Endothelial cell of umbilical vein (primary cell): ENCODE results near the gene CALCR. TPM values are rescaled to one million over a fixed set of nuclear protein-coding genes. Genes with fewer than 3 reads are reported as not detected.

Source experiments
- BruUV-seq: library from RNA; stranded (reverse); fragments of 400-500 nt; replicated peaks from 2 replicates; lab custom pipeline; 2021; lab: Mats Ljungman, UMichigan
- CTCF ChIA-PET: fragments of 300-600, 350-600 bp; sonication (Branson Sonifier 250); formaldehyde crosslinking; loops from one replicate; lab custom pipeline; 2021; ENCODE audit warnings: antibody characterized with exemption, inconsistent platforms; lab: Charles Lee
- POLR2A ChIA-PET: fragments of 300-600, 350-600 bp; sonication (Branson Sonifier 250); formaldehyde crosslinking; loops from one replicate; lab custom pipeline; 2021; ENCODE audit warnings: antibody characterized with exemption, inconsistent platforms; lab: Charles Lee
- DNase-seq: peaks from one replicate; pipeline ENCODE4 v3.0.0-alpha.2; 2011; ENCODE audit warnings: low read depth, low spot score
- FAIRE-seq: peaks from 2 replicates; lab custom pipeline; 2011; peaks lifted over from hg19 to GRCh38; lab: Jason Lieb, UNC
- H2AFZ ChIP-seq: 2 replicates; pipeline ENCODE4 v1.6.0; 2012; ENCODE audit warnings: low read depth, low read length, control low read depth, inconsistent platforms
- H3K27ac ChIP-seq: 2 replicates; pipeline ENCODE4 v1.5.1; 2011; ENCODE audit warnings: low read depth, mild to moderate bottlenecking, control low read depth, low read length, moderate library complexity; ENCODE audit not compliant: insufficient read depth
- H3K27me3 ChIP-seq, 2 experiments: 2 replicates each; pipeline versions ENCODE4 v1.6.0 to v1.6.1; 2011; ENCODE audit warnings: low read length in 2 of 2, mixed read lengths in 1 of 2; ENCODE audit not compliant: control insufficient read depth in 2 of 2, insufficient read depth in 2 of 2
- H3K36me3 ChIP-seq, 2 experiments: 2 replicates in 1 of 2; 3 replicates in 1 of 2; pipeline ENCODE4 v1.5.1; 2011; ENCODE audit warnings: low read length in 2 of 2, mild to moderate bottlenecking in 1 of 2, moderate library complexity in 1 of 2; ENCODE audit not compliant: control insufficient read depth in 2 of 2, insufficient read depth in 2 of 2; ENCODE audit errors: extremely low read depth in 1 of 2
- H3K4me1 ChIP-seq: 3 replicates; pipeline ENCODE4 v1.5.1; 2011; ENCODE audit warnings: mild to moderate bottlenecking, low read length; ENCODE audit not compliant: control insufficient read depth, insufficient read depth; ENCODE audit errors: extremely low read depth
- H3K4me2 ChIP-seq: 2 replicates; pipeline ENCODE4 v1.6.1; 2011; ENCODE audit warnings: low read length, control low read depth, mixed read lengths; ENCODE audit not compliant: insufficient read depth
- H3K4me3 ChIP-seq, 3 experiments: fragments of 200-600 bp in 1 of 3; sonication (generic), shearing (Covaris generic) in 1 of 3; replicated peaks in 1 of 3; 2 replicates each; pipeline ENCODE4 v1.5.1; 2011 to 2016; ENCODE audit warnings: control low read depth in 3 of 3, low read length in 3 of 3, mild to moderate bottlenecking in 2 of 3, inconsistent platforms in 1 of 3, low read depth in 1 of 3, moderate library complexity in 1 of 3; ENCODE audit not compliant: insufficient read depth in 1 of 3
- H3K79me2 ChIP-seq: 2 replicates; pipeline ENCODE4 v1.6.0; 2012; ENCODE audit warnings: low read length, inconsistent platforms; ENCODE audit not compliant: control insufficient read depth, insufficient read depth
- H3K9ac ChIP-seq: replicated peaks from 2 replicates; pipeline ENCODE3; 2011; ENCODE audit warnings: low read length, control low read depth; ENCODE audit not compliant: insufficient read depth; ENCODE audit errors: extremely low read depth
- H3K9me1 ChIP-seq: replicated peaks from 3 replicates; pipeline ENCODE4 v1.6.0; 2011; ENCODE audit warnings: mild to moderate bottlenecking, low read length; ENCODE audit not compliant: control insufficient read depth, insufficient read depth; ENCODE audit errors: extremely low read depth
- H3K9me3 ChIP-seq: replicated peaks from 2 replicates; pipeline ENCODE4 v1.5.1; 2012; ENCODE audit warnings: low read length, inconsistent platforms; ENCODE audit not compliant: control insufficient read depth, insufficient read depth
- H4K20me1 ChIP-seq: replicated peaks from 2 replicates; pipeline ENCODE3; 2011; ENCODE audit warnings: mild to moderate bottlenecking, low read length; ENCODE audit not compliant: control insufficient read depth, insufficient read depth; ENCODE audit errors: extremely low read depth
- EZH2 ChIP-seq: IDR thresholded peaks from 2 replicates; pipeline ENCODE4 v1.6.1; 2012; ENCODE audit warnings: borderline replicate concordance, low read depth, mild to moderate bottlenecking, moderate library complexity, low read length, inconsistent platforms; ENCODE audit not compliant: severe bottlenecking
- FOS ChIP-seq: IDR thresholded peaks from 2 replicates; pipeline ENCODE4 v1.6.1; 2011; ENCODE audit warnings: mild to moderate bottlenecking, low read length, moderate library complexity, borderline replicate concordance; ENCODE audit not compliant: insufficient read depth
- GATA2 ChIP-seq: IDR thresholded peaks from 2 replicates; pipeline ENCODE4 v1.7.0; 2011; ENCODE audit warnings: low read depth, mild to moderate bottlenecking, moderate library complexity, mixed read lengths, low read length; ENCODE audit not compliant: insufficient read length, insufficient read depth
- JUN ChIP-seq: IDR thresholded peaks from 2 replicates; pipeline ENCODE4 v1.6.1; 2011; ENCODE audit warnings: borderline replicate concordance, low read depth; ENCODE audit not compliant: insufficient read length, insufficient read depth
- MYC ChIP-seq: IDR thresholded peaks from one replicate; pipeline ENCODE4 v1.6.1; 2011; ENCODE audit warnings: mild to moderate bottlenecking, low read depth, low read length
- POLR2A ChIP-seq: IDR thresholded peaks from 2 replicates; pipeline ENCODE4 v1.6.1; 2012; ENCODE audit warnings: low read depth, mild to moderate bottlenecking, control low read depth, low read length
- POLR2AphosphoS5 ChIP-seq: IDR thresholded peaks from 2 replicates; pipeline ENCODE4 v1.6.1; 2012; ENCODE audit warnings: low read depth, mild to moderate bottlenecking, control low read depth, low read length, moderate library complexity; ENCODE audit not compliant: insufficient read depth
- dilution Hi-C: fragments of 300-500 bp; cut with MboI; formaldehyde crosslinking; loops from one replicate; pipeline ENCODE4 v1.15.0; 2019; ENCODE audit warnings: low sequenced_read_pairs; ENCODE audit not compliant: extremely low pct_ligation_motif_present
- intact Hi-C: fragments of 100-400 bp; cut with micrococcal nuclease; formaldehyde crosslinking; loops from one replicate; pipeline ENCODE4 v1.10.0; 2022
- polyA plus RNA-seq, 4 experiments: library from polyadenylated mRNA; depleted of rRNA in 3 of 4; stranded (reverse) in 3 of 4; unstranded in 1 of 4; fragments of >200 nt; gene quantifications; 2 replicates each; pipeline versions ENCODE4 v1.2.1 to v1.2.3, GENCODE V29; 2011 to 2012; ENCODE audit warnings: missing spikeins in 1 of 4
- total RNA-seq: library from RNA; stranded (reverse); gene quantifications from 2 replicates; pipeline ENCODE4 v1.2.3, GENCODE V29; 2021
- TF ChIP-seq, protein P1 (sequence below): IDR thresholded peaks from 2 replicates; pipeline ENCODE4 v1.6.1; 2011; ENCODE audit not compliant: insufficient read depth, insufficient read length
- TF ChIP-seq, protein P2 (sequence below), 2 donors: IDR thresholded peaks; 1 replicate in 1 of 2; 2 replicates in 1 of 2; pipeline ENCODE4 v1.5.1; 2011; ENCODE audit warnings: low read length in 2 of 2, mild to moderate bottlenecking in 2 of 2, moderate library complexity in 2 of 2, control low read depth in 1 of 2, inconsistent platforms in 1 of 2, low read depth in 1 of 2; ENCODE audit not compliant: insufficient read depth in 1 of 2; ENCODE audit errors: extremely low read depth in 1 of 2

CALCR gene
- total and polyA plus RNA-seq, 2 donors (not counting 3 experiments of a cell fraction or from before 2014, with no cell fraction given), result not detected

DNA sequence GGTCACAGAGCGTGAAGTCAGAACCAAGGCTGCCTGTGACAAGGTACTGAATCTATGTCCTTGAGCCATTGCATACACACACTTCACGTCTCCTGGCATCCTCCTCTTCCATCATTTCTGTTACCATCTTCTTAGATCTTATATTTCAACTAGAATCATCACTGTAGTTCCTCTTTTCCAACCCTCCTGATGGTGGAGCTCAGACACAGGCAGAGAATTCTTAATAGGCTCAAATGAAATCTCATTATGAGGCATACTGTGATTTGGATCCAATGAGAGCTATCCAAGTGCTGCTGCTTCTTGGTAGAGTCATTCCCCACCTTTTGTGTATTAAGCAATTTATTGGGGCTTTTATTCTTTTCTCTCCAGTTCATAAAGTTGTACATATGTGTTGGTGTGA lies 113.2 kb downstream of the CALCR start:
- Histone ChIP-seq H3K27me3 (peaks cover 0 to 5% of the 10 kb centered on the region in 2 experiments), H2AFZ (no peak overlapping the region), H3K79me2 (no peaks in the 10 kb centered on the region), H3K4me3 (no peak overlapping the region), H3K9me3 (no peaks in the 10 kb centered on the region), H3K4me2 (no peak overlapping the region), H3K4me1 (no peaks in the 10 kb centered on the region), H4K20me1 (no peaks in the 10 kb centered on the region), H3K9ac (no peak overlapping the region), H3K27ac (no peak overlapping the region), H3K9me1 (no peaks in the 10 kb centered on the region), H3K36me3 (no peaks in the 10 kb centered on the region)
- BruUV-seq, result no TSS peak
- ChIA-PET CTCF (interaction anchor here (1.4 to 1.7 kb wide), 2 partner anchors 18 to 90 kb away, joined by 3 to 11 read pairs; no protein-coding TSS in a partner anchor), POLR2A (no interaction called here)
- dilution Hi-C loops, result no loop called here
- TF ChIP-seq GATA2 (no peak), POLR2A (no peak), FOS (no peak), JUN (no peak), MYC (no peak), POLR2AphosphoS5 (no peak), EZH2 (no peak)
- TF ChIP-seq, protein P1, sequence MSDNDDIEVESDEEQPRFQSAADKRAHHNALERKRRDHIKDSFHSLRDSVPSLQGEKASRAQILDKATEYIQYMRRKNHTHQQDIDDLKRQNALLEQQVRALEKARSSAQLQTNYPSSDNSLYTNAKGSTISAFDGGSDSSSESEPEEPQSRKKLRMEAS, result no peak
- TF ChIP-seq, protein P2, sequence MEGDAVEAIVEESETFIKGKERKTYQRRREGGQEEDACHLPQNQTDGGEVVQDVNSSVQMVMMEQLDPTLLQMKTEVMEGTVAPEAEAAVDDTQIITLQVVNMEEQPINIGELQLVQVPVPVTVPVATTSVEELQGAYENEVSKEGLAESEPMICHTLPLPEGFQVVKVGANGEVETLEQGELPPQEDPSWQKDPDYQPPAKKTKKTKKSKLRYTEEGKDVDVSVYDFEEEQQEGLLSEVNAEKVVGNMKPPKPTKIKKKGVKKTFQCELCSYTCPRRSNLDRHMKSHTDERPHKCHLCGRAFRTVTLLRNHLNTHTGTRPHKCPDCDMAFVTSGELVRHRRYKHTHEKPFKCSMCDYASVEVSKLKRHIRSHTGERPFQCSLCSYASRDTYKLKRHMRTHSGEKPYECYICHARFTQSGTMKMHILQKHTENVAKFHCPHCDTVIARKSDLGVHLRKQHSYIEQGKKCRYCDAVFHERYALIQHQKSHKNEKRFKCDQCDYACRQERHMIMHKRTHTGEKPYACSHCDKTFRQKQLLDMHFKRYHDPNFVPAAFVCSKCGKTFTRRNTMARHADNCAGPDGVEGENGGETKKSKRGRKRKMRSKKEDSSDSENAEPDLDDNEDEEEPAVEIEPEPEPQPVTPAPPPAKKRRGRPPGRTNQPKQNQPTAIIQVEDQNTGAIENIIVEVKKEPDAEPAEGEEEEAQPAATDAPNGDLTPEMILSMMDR (IDR thresholded peaks at IDR 0.05; ENCODE audit: extremely low read depth in 1 of 2, insufficient read depth in 1 of 2, low read depth in 1 of 2, low read length in 2 of 2), result no peak
- FAIRE-seq (no peak), DNase-seq (no peak)
- intact Hi-C loops, result no loop called here
